ENCODE measurements around the gene VSTM2B. TPM values are rescaled to one million over a fixed set of nuclear protein-coding genes. Genes with fewer than 3 reads are reported as not detected.

VSTM2B gene
- total and polyA plus RNA-seq, 2 of the 13 experiments (the other 11 are each of a cell fraction or from before 2014, with no cell fraction given), result not detected

DNA sequence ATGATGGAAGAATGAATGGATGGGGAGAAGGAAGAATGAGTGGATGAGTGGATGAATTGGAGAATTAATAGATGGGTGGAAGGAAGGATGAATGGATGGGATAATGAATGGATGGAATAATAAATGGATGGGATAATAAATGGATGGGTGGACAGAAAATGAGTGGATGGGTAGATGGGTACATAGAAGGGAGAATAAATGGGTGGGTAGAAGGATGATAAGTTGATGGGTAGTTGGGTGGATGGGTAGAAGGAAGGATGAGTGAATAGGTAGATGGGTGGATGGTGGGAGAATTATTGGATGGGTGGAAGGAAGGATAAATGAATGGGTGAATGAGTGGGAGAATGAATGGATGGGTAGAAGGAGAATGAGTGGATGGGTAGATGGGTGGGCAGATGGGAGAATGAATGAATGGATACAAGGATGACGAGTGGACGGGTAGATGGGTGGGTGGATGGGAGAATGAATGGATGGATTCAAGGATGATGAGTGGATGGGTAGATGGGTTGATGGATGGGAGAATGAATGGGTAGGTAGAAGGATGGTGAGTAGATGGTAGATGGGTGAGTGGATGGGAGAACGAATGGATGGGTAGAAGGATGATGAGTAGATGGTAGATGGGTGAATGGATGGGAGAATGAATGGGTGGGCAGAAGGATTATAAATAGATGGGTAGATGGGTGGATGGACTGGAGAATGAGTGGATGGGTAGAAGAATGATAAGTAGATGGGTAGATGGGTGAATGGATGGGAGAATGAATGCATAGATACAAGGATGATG lies 15.9 kb downstream of the VSTM2B start (continued):
- no peak for TF ChIP-seq TGIF2 (CRISPR knock-in tag; IDR thresholded peaks at IDR 0.05)
- no peak for TF ChIP-seq ZNF839 (CRISPR knock-in tag; IDR thresholded peaks at IDR 0.05; ENCODE audit: borderline replicate concordance)
- no peak for TF ChIP-seq ARHGAP35 (CRISPR knock-in tag; IDR thresholded peaks at IDR 0.05; ENCODE audit: borderline replicate concordance)
- no peak for TF ChIP-seq ZNF296 (CRISPR knock-in tag; conservative IDR thresholded peaks at IDR 0.05)
- TF ChIP-seq, protein P1, sequence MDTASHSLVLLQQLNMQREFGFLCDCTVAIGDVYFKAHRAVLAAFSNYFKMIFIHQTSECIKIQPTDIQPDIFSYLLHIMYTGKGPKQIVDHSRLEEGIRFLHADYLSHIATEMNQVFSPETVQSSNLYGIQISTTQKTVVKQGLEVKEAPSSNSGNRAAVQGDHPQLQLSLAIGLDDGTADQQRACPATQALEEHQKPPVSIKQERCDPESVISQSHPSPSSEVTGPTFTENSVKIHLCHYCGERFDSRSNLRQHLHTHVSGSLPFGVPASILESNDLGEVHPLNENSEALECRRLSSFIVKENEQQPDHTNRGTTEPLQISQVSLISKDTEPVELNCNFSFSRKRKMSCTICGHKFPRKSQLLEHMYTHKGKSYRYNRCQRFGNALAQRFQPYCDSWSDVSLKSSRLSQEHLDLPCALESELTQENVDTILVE (CRISPR knock-in tag; IDR thresholded peaks at IDR 0.05), result no peak
- no peak for TF ChIP-seq ZNF720 (CRISPR knock-in tag; IDR thresholded peaks at IDR 0.05)
- no peak for TF ChIP-seq RELA (CRISPR knock-in tag; IDR thresholded peaks at IDR 0.05)
- TF ChIP-seq XRCC5 (optimal IDR thresholded peaks at IDR 0.05; ENCODE audit: low read length), result no peak
- no peak for TF ChIP-seq NKX3-1 (CRISPR knock-in tag; IDR thresholded peaks at IDR 0.05)
- TF ChIP-seq ZNF619 (CRISPR knock-in tag; IDR thresholded peaks at IDR 0.05), result no peak

DNA sequence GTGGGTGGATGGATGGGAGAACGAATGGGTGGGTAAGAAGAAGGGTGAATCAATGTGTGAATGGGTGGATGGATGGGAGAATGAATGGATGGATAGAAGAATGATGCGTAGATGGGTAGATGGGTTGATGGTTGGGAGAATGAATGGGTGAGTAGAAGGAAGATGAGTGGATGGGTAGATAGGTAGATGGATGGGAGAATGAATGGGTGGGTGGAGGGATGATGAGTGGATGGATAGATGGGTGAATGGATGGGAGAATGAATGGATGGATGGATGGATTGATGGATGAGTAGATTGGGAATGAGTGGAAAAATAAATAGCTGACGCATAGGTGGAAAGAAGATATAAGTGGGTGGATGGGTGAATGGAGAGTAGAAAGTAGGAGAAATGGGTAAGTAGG lies 16.5 kb downstream of the VSTM2B start:
- WGBS (ENCODE audit: low lambda C conversion rate), result 17% methylated on average over 3 of the region's 3 CpGs
- Histone ChIP-seq H3K27ac (ENCODE audit: extremely low read length, insufficient read depth, low read length) (no peak overlapping the region), H4K20me1 (ENCODE audit: insufficient read depth, low read length) (no peaks in the 10 kb centered on the region; the same call in 1 of the 2 replicates), H3K9ac (ENCODE audit: insufficient read depth, low read depth, low read length) (no peak overlapping the region), H3K4me3 (replicated peaks in 1 of 3; ENCODE audit: insufficient read depth in 1 of 3, low read depth in 2 of 3, low read length in 3 of 3) (no peak overlapping the region), H2AFZ (ENCODE audit: low read length) (no peak overlapping the region), H3K27me3 (ENCODE audit: control insufficient read depth in 1 of 2, insufficient read depth in 2 of 2, low read length in 2 of 2) (no peaks in the 10 kb centered on the region), H3K4me1 (ENCODE audit: insufficient read depth, low read length) (peaks cover 14% of the 10 kb centered on the region), H3K4me2 (ENCODE audit: low read depth, low read length) (no peak overlapping the region), H3K79me2 (ENCODE audit: insufficient read depth, low read length) (no peaks in the 10 kb centered on the region), H3K36me3 (replicated peaks in 1 of 2; ENCODE audit: control insufficient read depth in 1 of 2, insufficient read depth in 2 of 2, low read length in 2 of 2) (no peaks in the 10 kb centered on the region), H3K9me3 (ENCODE audit: low read length) (no peaks in the 10 kb centered on the region)
- ChIA-PET POLR2A (no interaction called here), CTCF (ENCODE audit: low intra/inter-chr PET ratio, low total read pairs) (no interaction called here)
- ATAC-seq, result no peak
- FAIRE-seq, result no peak
- intact Hi-C loops (cut with micrococcal nuclease; ENCODE audit: unreplicated experiment) (no loop called here), in situ Hi-C loops (cut with HindIII; ENCODE audit: extremely low pct_ligation_motif_present, low pct_unique_long_range_greater_than_20kb) (no loop called here)
- BruUV-seq (replicated peaks), result no TSS peak
- DNase-seq (ENCODE audit: low spot score), result no peak
- TF ChIP-seq RBFOX2 (IDR thresholded peaks at IDR 0.05; ENCODE audit: low read depth, low read length) (no peak), ZC3H13 (CRISPR knock-in tag; IDR thresholded peaks at IDR 0.05) (no peak), MTA3 (CRISPR knock-in tag; IDR thresholded peaks at IDR 0.05) (no peak), ZNF180 (CRISPR knock-in tag; IDR thresholded peaks at IDR 0.05; ENCODE audit: borderline replicate concordance, low read depth) (no peak), CBX1 (IDR thresholded peaks at IDR 0.05; ENCODE audit: low read depth) (no peak), ZNF251 (CRISPR knock-in tag; IDR thresholded peaks at IDR 0.05) (no peak), ZNF761 (CRISPR knock-in tag; conservative IDR thresholded peaks at IDR 0.05) (no peak)
- TF ChIP-seq, protein P2, sequence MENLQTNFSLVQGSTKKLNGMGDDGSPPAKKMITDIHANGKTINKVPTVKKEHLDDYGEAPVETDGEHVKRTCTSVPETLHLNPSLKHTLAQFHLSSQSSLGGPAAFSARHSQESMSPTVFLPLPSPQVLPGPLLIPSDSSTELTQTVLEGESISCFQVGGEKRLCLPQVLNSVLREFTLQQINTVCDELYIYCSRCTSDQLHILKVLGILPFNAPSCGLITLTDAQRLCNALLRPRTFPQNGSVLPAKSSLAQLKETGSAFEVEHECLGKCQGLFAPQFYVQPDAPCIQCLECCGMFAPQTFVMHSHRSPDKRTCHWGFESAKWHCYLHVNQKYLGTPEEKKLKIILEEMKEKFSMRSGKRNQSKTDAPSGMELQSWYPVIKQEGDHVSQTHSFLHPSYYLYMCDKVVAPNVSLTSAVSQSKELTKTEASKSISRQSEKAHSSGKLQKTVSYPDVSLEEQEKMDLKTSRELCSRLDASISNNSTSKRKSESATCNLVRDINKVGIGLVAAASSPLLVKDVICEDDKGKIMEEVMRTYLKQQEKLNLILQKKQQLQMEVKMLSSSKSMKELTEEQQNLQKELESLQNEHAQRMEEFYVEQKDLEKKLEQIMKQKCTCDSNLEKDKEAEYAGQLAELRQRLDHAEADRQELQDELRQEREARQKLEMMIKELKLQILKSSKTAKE (CRISPR knock-in tag; IDR thresholded peaks at IDR 0.05; ENCODE audit: borderline replicate concordance), result no peak
- TF ChIP-seq, protein P3, sequence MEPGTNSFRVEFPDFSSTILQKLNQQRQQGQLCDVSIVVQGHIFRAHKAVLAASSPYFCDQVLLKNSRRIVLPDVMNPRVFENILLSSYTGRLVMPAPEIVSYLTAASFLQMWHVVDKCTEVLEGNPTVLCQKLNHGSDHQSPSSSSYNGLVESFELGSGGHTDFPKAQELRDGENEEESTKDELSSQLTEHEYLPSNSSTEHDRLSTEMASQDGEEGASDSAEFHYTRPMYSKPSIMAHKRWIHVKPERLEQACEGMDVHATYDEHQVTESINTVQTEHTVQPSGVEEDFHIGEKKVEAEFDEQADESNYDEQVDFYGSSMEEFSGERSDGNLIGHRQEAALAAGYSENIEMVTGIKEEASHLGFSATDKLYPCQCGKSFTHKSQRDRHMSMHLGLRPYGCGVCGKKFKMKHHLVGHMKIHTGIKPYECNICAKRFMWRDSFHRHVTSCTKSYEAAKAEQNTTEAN (CRISPR knock-in tag; conservative IDR thresholded peaks at IDR 0.05), result no peak
